K562 (cell line): ENCODE results near the gene LAMB1. TPM values are rescaled to one million over a fixed set of nuclear protein-coding genes. Genes with fewer than 3 reads are reported as not detected.

Source experiments
- ATAC-seq: fragments of 200-7000 bp; cut with Tn5 transposase; 3 replicates; pipeline ENCODE4 v1.9.1; 2020; ENCODE audit warnings: moderate library complexity
- BruUV-seq: library from RNA; stranded (reverse); fragments of 400-500 nt; replicated peaks from 2 replicates; lab custom pipeline; 2021; lab: Mats Ljungman, UMichigan
- CTCF ChIA-PET: fragments of 300-600 bp; formaldehyde crosslinking; extraction: SDS; loops from one replicate; lab custom pipeline; 2021; ENCODE audit warnings: low intra/inter-chr PET ratio; lab: Yijun Ruan, JAX
- POLR2A ChIA-PET: fragments of 300-600, 350-650 bp; sonication (Branson Sonifier 250); formaldehyde crosslinking; extraction: SDS; loops from one replicate; lab custom pipeline; 2021; ENCODE audit warnings: antibody characterized with exemption, inconsistent platforms; lab: Yijun Ruan, JAX
- DNase-seq, 4 experiments: peaks; one replicate each; pipeline versions ENCODE4 v3.0.0 to v3.0.0-alpha.2; 2011 to 2018; ENCODE audit warnings: low spot score in 3 of 4, mixed read lengths in 3 of 4; ENCODE audit errors: extremely low read depth in 1 of 4
- FAIRE-seq: peaks from 2 replicates; lab custom pipeline; 2011; peaks lifted over from hg19 to GRCh38; lab: Jason Lieb, UNC
- H2AFZ ChIP-seq: 2 replicates; pipeline ENCODE4 v1.6.0; 2011; ENCODE audit warnings: low read depth, low read length, control low read depth, inconsistent platforms
- H3K27ac ChIP-seq: fragments of 200-600 bp; 3 replicates; pipeline ENCODE4 v1.8.0; 2011; ENCODE audit warnings: low read depth, mild to moderate bottlenecking, control low read depth, inconsistent platforms, low read length, moderate library complexity, mixed read lengths; ENCODE audit errors: extremely low read depth
- H3K27me3 ChIP-seq, 2 experiments: fragments of 300-600 bp in 1 of 2; 2 replicates in 1 of 2; 3 replicates in 1 of 2; pipeline versions ENCODE4 v1.6.0 to v1.8.0; 2011; ENCODE audit warnings: inconsistent platforms in 2 of 2, low read length in 2 of 2, mild to moderate bottlenecking in 1 of 2, mixed read lengths in 1 of 2, moderate library complexity in 1 of 2; ENCODE audit not compliant: control insufficient read depth in 2 of 2, insufficient read depth in 2 of 2
- H3K36me3 ChIP-seq: fragments of 300-600 bp; 3 replicates; pipeline ENCODE4 v1.8.0; 2011; ENCODE audit warnings: mild to moderate bottlenecking, low read length, inconsistent platforms; ENCODE audit not compliant: control insufficient read depth, insufficient read depth
- H3K4me1 ChIP-seq, 2 experiments: fragments of 200-600 bp in 1 of 2; replicated peaks in 1 of 2; 2 replicates in 1 of 2; 3 replicates in 1 of 2; pipeline versions ENCODE4 v1.5.1 to v1.8.0; 2011; ENCODE audit warnings: inconsistent platforms in 2 of 2, low read length in 2 of 2, mild to moderate bottlenecking in 1 of 2, mixed read lengths in 1 of 2, moderate library complexity in 1 of 2; ENCODE audit not compliant: control insufficient read depth in 2 of 2, insufficient read depth in 2 of 2
- H3K4me2 ChIP-seq: 2 replicates; pipeline ENCODE4 v1.6.1; 2011; ENCODE audit warnings: low read length, control low read depth, inconsistent platforms, mixed read lengths; ENCODE audit not compliant: insufficient read depth
- H3K4me3 ChIP-seq: fragments of 200-600 bp; sonication (generic), shearing (Covaris generic); 2 replicates; pipeline ENCODE4 v1.5.1; 2016; ENCODE audit warnings: control low read depth, inconsistent platforms
- H3K79me2 ChIP-seq: fragments of 200-600 bp; 3 replicates; pipeline ENCODE4 v1.8.0; 2011; ENCODE audit warnings: low read length, inconsistent platforms; ENCODE audit not compliant: control insufficient read depth, insufficient read depth
- H3K9ac ChIP-seq, 2 experiments: 2 replicates each; pipeline versions ENCODE4 v1.6.0 to v1.6.1; 2011; ENCODE audit warnings: low read depth in 2 of 2, low read length in 2 of 2, control low read depth in 1 of 2, inconsistent platforms in 1 of 2, mild to moderate bottlenecking in 1 of 2, mixed read lengths in 1 of 2; ENCODE audit not compliant: insufficient read depth in 1 of 2
- H3K9me1 ChIP-seq: one replicate; pipeline ENCODE4 v1.6.0; 2011; ENCODE audit warnings: inconsistent platforms, mild to moderate bottlenecking, low read length, moderate library complexity; ENCODE audit not compliant: control insufficient read depth, insufficient read depth
- H3K9me3 ChIP-seq: replicated peaks from 2 replicates; pipeline ENCODE4 v1.5.1; 2011; ENCODE audit warnings: low read depth, low read length, inconsistent platforms; ENCODE audit not compliant: control insufficient read depth, insufficient read depth
- H4K20me1 ChIP-seq: replicated peaks from 2 replicates; pipeline ENCODE4 v1.6.1; 2011; ENCODE audit warnings: low read length, inconsistent platforms, mixed read lengths; ENCODE audit not compliant: control insufficient read depth, insufficient read depth
- ADNP ChIP-seq: fragments of 200-800 bp; sonication (Bioruptor generic); IDR thresholded peaks from 2 replicates; pipeline ENCODE4 v1.6.1; 2016; ENCODE audit warnings: missing genetic modification characterization, missing compliant biosample characterization
- ARNT ChIP-seq, 2 experiments: fragments of 450-650 bp; IDR thresholded peaks; 2 replicates each; pipeline ENCODE4 v1.6.1; 2016; ENCODE audit warnings: mild to moderate bottlenecking in 1 of 2
- BRD4 ChIP-seq: fragments of 200-600 bp; sonication (generic); IDR thresholded peaks from 2 replicates; pipeline ENCODE4 v1.6.1; 2017; ENCODE audit warnings: inconsistent platforms
- CBFA2T2 ChIP-seq: fragments of 450-650 bp; conservative IDR thresholded peaks from 2 replicates; pipeline ENCODE4 v1.6.1; 2017; ENCODE audit warnings: mild to moderate bottlenecking
- CREB5 ChIP-seq: fragments of 250-450 bp; sonication (Bioruptor Pico); IDR thresholded peaks from 2 replicates; pipeline ENCODE4 v1.5.0; 2020; ENCODE audit warnings: mild to moderate bottlenecking
- ELF2 ChIP-seq: fragments of 250-450 bp; sonication (Bioruptor Pico); IDR thresholded peaks from 2 replicates; pipeline ENCODE4 v1.5.0; 2021; ENCODE audit warnings: mild to moderate bottlenecking
- FIP1L1 ChIP-seq: fragments of 200-400 bp; formaldehyde crosslinking; IDR thresholded peaks from 2 replicates; pipeline ENCODE4 v1.6.1; 2018; ENCODE audit warnings: mild to moderate bottlenecking, low read depth, low read length; ENCODE audit not compliant: poor library complexity, severe bottlenecking
- FOXK1 ChIP-seq: sonication (generic); formaldehyde crosslinking; IDR thresholded peaks from 2 replicates; pipeline ENCODE4 v1.8.0; 2022; ENCODE audit warnings: missing genetic modification reagents, mild to moderate bottlenecking, borderline replicate concordance
- GMEB1 ChIP-seq: fragments of 250-450 bp; sonication (Bioruptor Pico); IDR thresholded peaks from 2 replicates; pipeline ENCODE4 v1.4.0; 2020; ENCODE audit warnings: mild to moderate bottlenecking
- NR3C1 ChIP-seq: sonication (generic); formaldehyde crosslinking; IDR thresholded peaks from 2 replicates; pipeline ENCODE4 v1.8.1; 2022; ENCODE audit warnings: missing genetic modification reagents
- TAF7 ChIP-seq: fragments of 450-650 bp; IDR thresholded peaks from 2 replicates; pipeline ENCODE4 v1.6.1; 2016; ENCODE audit warnings: missing genetic modification characterization, missing compliant biosample characterization
- ZNF282 ChIP-seq: sonication (generic); formaldehyde crosslinking; IDR thresholded peaks from 2 replicates; pipeline ENCODE4 v1.8.1; 2023; ENCODE audit warnings: missing genetic modification reagents
- ZNF395 ChIP-seq: fragments of 200-800 bp; sonication (Bioruptor generic); IDR thresholded peaks from 2 replicates; pipeline ENCODE4 v1.6.1; 2017; ENCODE audit warnings: missing genetic modification characterization, missing compliant biosample characterization
- WGBS: fragments of 100-300 bp; shearing (Covaris generic); methylation state at CpG from one replicate; pipeline ENCODE4 v1.1.6; 2016; ENCODE audit warnings: low coverage, mixed read lengths; ENCODE audit not compliant: insufficient coverage; ENCODE audit errors: missing lambda C conversion rate; 5-methylcytosine and 5-hydroxymethylcytosine counted together
- in situ Hi-C: fragments of 300-500 bp; cut with MboI; formaldehyde crosslinking; loops from 4 replicates; pipeline ENCODE4 v1.15.0; 2018; ENCODE audit warnings: inconsistent platforms, mixed read lengths
- intact Hi-C: fragments of 100-400 bp; cut with micrococcal nuclease; formaldehyde crosslinking; loops from 2 replicates; pipeline ENCODE4 v1.14.2; 2022
- polyA plus RNA-seq, 8 experiments: library from polyadenylated mRNA; depleted of rRNA in 4 of 8; stranded (reverse) in 5 of 8; unstranded in 3 of 8; fragments of >200 nt; fragmentation: Nextera tagmentation in 2 of 8; fragmentation: Illumina TruSeq in 1 of 8; extraction: Ambion mirVana in 2 of 8; extraction: Trizol in 1 of 8; gene quantifications; 2 replicates each; pipeline versions ENCODE4 v1.2.1 to v1.2.3, GENCODE V29; 2011 to 2014; ENCODE audit warnings: inconsistent platforms in 1 of 8, missing spikeins in 1 of 8
- total RNA-seq, 7 experiments: library from RNA; depleted of rRNA in 6 of 7; stranded (reverse); fragments of >200 nt in 6 of 7; fragmentation: Illumina TruSeq in 2 of 7; extraction: Trizol in 2 of 7; gene quantifications; 2 replicates each; pipeline versions ENCODE4 v1.2.1 to v1.2.3, GENCODE V29; 2011 to 2021; ENCODE audit warnings: low replicate concordance in 1 of 7
- TF ChIP-seq, protein P1 (sequence below): sonication (generic); formaldehyde crosslinking; IDR thresholded peaks from 2 replicates; pipeline ENCODE4 v1.8.0; 2022; ENCODE audit warnings: missing genetic modification reagents, mild to moderate bottlenecking, moderate library complexity, borderline replicate concordance
- TF ChIP-seq, protein P2 (sequence below): fragments of 250-450 bp; sonication (Bioruptor Pico); IDR thresholded peaks from 2 replicates; pipeline ENCODE4 v1.8.0; 2022; ENCODE audit warnings: moderate library complexity, mild to moderate bottlenecking, inconsistent platforms

The LAMB1 gene
- total and polyA plus RNA-seq, 9 of the 15 experiments (the other 6 are each of a cell fraction or from before 2014, with no cell fraction given): 6.0 to 17.7 (median 12.3) TPM

DNA sequence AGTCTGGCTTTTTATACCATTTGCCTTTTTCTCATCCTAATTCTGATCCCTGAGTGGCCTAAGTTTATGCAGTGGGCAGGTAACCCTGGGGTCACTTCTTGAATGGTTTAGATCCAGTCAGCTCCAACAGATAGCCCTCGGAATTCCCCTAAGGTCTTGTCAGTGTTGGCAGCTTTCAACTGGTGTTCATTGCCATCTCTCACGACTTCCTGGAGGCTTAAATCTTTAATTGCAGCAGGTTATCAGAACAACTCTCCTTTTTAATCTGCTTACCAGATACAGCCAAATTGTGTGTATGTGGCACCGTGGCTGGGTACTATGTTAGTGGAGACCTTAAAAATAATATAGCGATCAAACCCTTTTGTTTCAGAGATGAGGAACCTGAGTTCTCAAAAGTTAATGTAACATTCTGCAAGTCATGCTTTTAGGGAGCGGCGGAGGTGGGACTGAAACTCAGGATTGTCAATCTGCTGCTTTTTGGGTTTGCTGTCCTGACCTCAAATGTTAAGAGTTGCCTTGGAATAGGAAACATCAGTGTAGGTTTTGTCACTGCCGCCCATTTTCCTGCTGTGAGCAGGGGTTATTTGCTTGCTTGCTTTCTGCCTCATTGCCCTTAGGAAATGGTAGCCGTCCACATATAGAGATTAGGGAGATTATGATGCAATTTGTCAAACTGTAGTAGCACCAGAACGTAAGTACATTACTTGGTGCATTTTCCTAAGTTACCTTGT is 111.2 kb downstream of the LAMB1 start:
- peak overlapping the region; percentile 98 for H2AFZ ChIP-seq
- peak overlapping the region; percentile 85 to 97 for H3K9ac ChIP-seq
- intact Hi-C loops (loop anchor here (5.0 kb wide), 3 partner anchors 120 to 256 kb away; no protein-coding TSS in a partner anchor), in situ Hi-C loops (no loop called here)
- FAIRE-seq: peak; percentile 57
- peak in 2 of 4 experiments; percentile 54 to 70 for DNase-seq
- no peaks in the 10 kb centered on the region for H3K9me3 ChIP-seq
- peaks cover 20% of the 10 kb centered on the region for H4K20me1 ChIP-seq
- H3K4me2 ChIP-seq: peak overlapping the region; percentile 90
- no peaks in the 10 kb centered on the region for H3K27me3 ChIP-seq
- ChIA-PET CTCF (no interaction called here), POLR2A (interaction anchor here (0.7 to 1.5 kb wide), 5 partner anchors 10 to 148 kb away, joined by 3 to 7 read pairs (median 4); partner anchors contain the start of gene CBLL1)
- H3K27ac ChIP-seq: peak overlapping the region; percentile 93
- peaks cover 12 to 27% of the 10 kb centered on the region in 2 experiments; a peak in 4 of 5 replicates for H3K4me1 ChIP-seq
- peaks cover 41% of the 10 kb centered on the region for H3K36me3 ChIP-seq
- 0% methylated on average over 9 of the region's 9 CpGs for WGBS
- peaks cover 59% of the 10 kb centered on the region for H3K79me2 ChIP-seq
- peak; percentile 15 for ATAC-seq
- BruUV-seq: no TSS peak
- no peaks in the 10 kb centered on the region for H3K9me1 ChIP-seq
- H3K4me3 ChIP-seq: peak overlapping the region; percentile 55
- TF ChIP-seq GMEB1 (CRISPR knock-in tag): no peak
- no peak for TF ChIP-seq NR3C1 (CRISPR knock-in tag)
- TF ChIP-seq, protein P1, sequence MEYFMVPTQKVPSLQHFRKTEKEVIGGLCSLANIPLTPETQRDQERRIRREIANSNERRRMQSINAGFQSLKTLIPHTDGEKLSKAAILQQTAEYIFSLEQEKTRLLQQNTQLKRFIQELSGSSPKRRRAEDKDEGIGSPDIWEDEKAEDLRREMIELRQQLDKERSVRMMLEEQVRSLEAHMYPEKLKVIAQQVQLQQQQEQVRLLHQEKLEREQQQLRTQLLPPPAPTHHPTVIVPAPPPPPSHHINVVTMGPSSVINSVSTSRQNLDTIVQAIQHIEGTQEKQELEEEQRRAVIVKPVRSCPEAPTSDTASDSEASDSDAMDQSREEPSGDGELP (CRISPR knock-in tag): no peak
- no peak for TF ChIP-seq CBFA2T2
- peak; percentile 81 for TF ChIP-seq BRD4
- TF ChIP-seq FIP1L1: no peak
- TF ChIP-seq TAF7 (tag): no peak
- peak; percentile 91 for TF ChIP-seq ZNF395 (CRISPR knock-in tag)
- peak; percentile 31; the same call in 1 of the 2 replicates for TF ChIP-seq FOXK1 (CRISPR knock-in tag)
- TF ChIP-seq CREB5 (CRISPR knock-in tag): no peak
- TF ChIP-seq, protein P2, sequence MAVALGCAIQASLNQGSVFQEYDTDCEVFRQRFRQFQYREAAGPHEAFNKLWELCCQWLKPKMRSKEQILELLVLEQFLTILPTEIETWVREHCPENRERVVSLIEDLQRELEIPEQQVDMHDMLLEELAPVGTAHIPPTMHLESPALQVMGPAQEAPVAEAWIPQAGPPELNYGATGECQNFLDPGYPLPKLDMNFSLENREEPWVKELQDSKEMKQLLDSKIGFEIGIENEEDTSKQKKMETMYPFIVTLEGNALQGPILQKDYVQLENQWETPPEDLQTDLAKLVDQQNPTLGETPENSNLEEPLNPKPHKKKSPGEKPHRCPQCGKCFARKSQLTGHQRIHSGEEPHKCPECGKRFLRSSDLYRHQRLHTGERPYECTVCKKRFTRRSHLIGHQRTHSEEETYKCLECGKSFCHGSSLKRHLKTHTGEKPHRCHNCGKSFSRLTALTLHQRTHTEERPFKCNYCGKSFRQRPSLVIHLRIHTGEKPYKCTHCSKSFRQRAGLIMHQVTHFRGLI (CRISPR knock-in tag): no peak
- 0 out of 4 replicates have a peak, but pooled peaks of 1 of the 2 experiments have one; percentile 21 for TF ChIP-seq ARNT (IDR thresholded peaks at IDR 0.05)
- TF ChIP-seq ADNP (tag): no peak
- no peak for TF ChIP-seq ELF2 (CRISPR knock-in tag)
- TF ChIP-seq ZNF282: no peak
